ENCODE results near the gene NACC2.

The NACC2 gene

DNA sequence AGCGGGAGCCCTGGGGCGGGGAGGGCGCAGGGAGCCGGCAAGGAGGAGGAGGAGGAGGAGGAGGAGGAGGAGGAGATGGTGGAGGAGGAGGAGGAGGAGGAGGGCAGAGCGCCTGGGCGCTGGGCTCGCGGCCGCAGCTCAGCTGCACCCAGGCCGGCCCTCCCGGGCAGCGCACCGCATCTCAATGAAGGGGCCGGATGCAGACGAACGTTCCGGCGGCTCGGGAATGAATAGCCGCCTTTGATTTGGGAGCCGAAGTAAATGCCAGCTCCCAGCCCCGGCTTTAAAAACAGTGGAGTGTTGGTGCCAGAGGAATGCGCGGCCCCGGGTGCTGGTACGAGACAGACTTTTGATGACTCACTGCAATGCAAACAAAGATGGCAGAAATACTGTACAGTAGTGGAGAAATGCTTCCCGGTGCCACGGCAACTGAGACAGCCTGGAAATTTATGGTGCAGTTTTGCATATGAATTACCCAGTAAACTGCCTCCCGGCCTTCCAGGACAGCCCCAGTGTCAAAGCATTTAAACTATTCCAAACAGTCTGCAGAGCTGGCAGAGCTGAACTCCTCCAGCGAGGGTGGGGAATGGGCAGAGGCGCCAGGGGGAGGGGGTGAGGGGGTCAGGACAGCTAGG is 43.1 kb downstream of the NACC2 start (continued):
- no peak for TF ChIP-seq OVOL3 (tag by site-specific recombination; IDR thresholded peaks at IDR 0.05)
- no peak for TF ChIP-seq REPIN1 (tag by site-specific recombination; IDR thresholded peaks at IDR 0.05; ENCODE audit: low read depth)
- TF ChIP-seq ZBTB1 (tag by site-specific recombination; IDR thresholded peaks at IDR 0.05) = no peak
- TF ChIP-seq, protein P1, sequence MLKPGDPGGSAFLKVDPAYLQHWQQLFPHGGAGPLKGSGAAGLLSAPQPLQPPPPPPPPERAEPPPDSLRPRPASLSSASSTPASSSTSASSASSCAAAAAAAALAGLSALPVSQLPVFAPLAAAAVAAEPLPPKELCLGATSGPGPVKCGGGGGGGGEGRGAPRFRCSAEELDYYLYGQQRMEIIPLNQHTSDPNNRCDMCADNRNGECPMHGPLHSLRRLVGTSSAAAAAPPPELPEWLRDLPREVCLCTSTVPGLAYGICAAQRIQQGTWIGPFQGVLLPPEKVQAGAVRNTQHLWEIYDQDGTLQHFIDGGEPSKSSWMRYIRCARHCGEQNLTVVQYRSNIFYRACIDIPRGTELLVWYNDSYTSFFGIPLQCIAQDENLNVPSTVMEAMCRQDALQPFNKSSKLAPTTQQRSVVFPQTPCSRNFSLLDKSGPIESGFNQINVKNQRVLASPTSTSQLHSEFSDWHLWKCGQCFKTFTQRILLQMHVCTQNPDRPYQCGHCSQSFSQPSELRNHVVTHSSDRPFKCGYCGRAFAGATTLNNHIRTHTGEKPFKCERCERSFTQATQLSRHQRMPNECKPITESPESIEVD (tag by site-specific recombination; IDR thresholded peaks at IDR 0.05) = peak; percentile 97
- TF ChIP-seq ZNF266 (tag by site-specific recombination; IDR thresholded peaks at IDR 0.05; ENCODE audit: low read depth) = no peak
- no peak for TF ChIP-seq ZNF560 (tag by site-specific recombination; IDR thresholded peaks at IDR 0.05; ENCODE audit: borderline replicate concordance)
- TF ChIP-seq KLF1 (tag by site-specific recombination; IDR thresholded peaks at IDR 0.05) = no peak
- no peak for TF ChIP-seq ZNF311 (tag by site-specific recombination; IDR thresholded peaks at IDR 0.05; ENCODE audit: borderline replicate concordance)
- peak; percentile 96 for TF ChIP-seq ZEB2 (tag by site-specific recombination; IDR thresholded peaks at IDR 0.05)
- peak; percentile 87 for TF ChIP-seq SP7 (tag by site-specific recombination; IDR thresholded peaks at IDR 0.05)
- no peak for TF ChIP-seq ZNF23 (tag by site-specific recombination; IDR thresholded peaks at IDR 0.05; ENCODE audit: borderline replicate concordance)
- TF ChIP-seq ZNF221 (tag by site-specific recombination; IDR thresholded peaks at IDR 0.05; ENCODE audit: borderline replicate concordance) = no peak
- no peak; the same call in none of the 2 replicates for TF ChIP-seq ZNF843 (tag by site-specific recombination; IDR thresholded peaks at IDR 0.05)
- no peak for TF ChIP-seq ZNF157 (tag by site-specific recombination; IDR thresholded peaks at IDR 0.05)
- TF ChIP-seq ZNF776 (tag by site-specific recombination; IDR thresholded peaks at IDR 0.05; ENCODE audit: borderline replicate concordance) = no peak
- 0 out of 2 replicates have a peak, but pooled peaks have one; percentile 30 for TF ChIP-seq ZNF610 (tag by site-specific recombination; IDR thresholded peaks at IDR 0.05; ENCODE audit: borderline replicate concordance)
- TF ChIP-seq ZNF558 (tag by site-specific recombination; IDR thresholded peaks at IDR 0.05) = no peak
- TF ChIP-seq, protein P2, sequence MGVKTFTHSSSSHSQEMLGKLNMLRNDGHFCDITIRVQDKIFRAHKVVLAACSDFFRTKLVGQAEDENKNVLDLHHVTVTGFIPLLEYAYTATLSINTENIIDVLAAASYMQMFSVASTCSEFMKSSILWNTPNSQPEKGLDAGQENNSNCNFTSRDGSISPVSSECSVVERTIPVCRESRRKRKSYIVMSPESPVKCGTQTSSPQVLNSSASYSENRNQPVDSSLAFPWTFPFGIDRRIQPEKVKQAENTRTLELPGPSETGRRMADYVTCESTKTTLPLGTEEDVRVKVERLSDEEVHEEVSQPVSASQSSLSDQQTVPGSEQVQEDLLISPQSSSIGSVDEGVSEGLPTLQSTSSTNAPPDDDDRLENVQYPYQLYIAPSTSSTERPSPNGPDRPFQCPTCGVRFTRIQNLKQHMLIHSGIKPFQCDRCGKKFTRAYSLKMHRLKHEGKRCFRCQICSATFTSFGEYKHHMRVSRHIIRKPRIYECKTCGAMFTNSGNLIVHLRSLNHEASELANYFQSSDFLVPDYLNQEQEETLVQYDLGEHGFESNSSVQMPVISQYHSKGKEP (tag by site-specific recombination; IDR thresholded peaks at IDR 0.05) = peak; percentile 90
- TF ChIP-seq ZNF501 (tag by site-specific recombination; IDR thresholded peaks at IDR 0.05) = no peak
- no peak; the same call in 1 of the 2 replicates for TF ChIP-seq BCL11B (tag by site-specific recombination; IDR thresholded peaks at IDR 0.05; ENCODE audit: low read depth)
- TF ChIP-seq YY1 (tag by site-specific recombination; IDR thresholded peaks at IDR 0.05) = peak; percentile 68
- no peak for TF ChIP-seq ZNF133 (tag by site-specific recombination; IDR thresholded peaks at IDR 0.05)
- TF ChIP-seq ZNF624 (tag by site-specific recombination; IDR thresholded peaks at IDR 0.05) = no peak
- no peak for TF ChIP-seq ZNF670 (tag by site-specific recombination; IDR thresholded peaks at IDR 0.05; ENCODE audit: low read depth)
- TF ChIP-seq ZNF366 (tag by site-specific recombination; conservative IDR thresholded peaks at IDR 0.05) = peak; percentile 67
- peak; percentile 32 for TF ChIP-seq ZSCAN30 (tag by site-specific recombination; IDR thresholded peaks at IDR 0.05)
- TF ChIP-seq ZNF169 (tag by site-specific recombination; IDR thresholded peaks at IDR 0.05) = no peak
- TF ChIP-seq ZNF121 (tag by site-specific recombination; IDR thresholded peaks at IDR 0.05) = no peak
- TF ChIP-seq, protein P3, sequence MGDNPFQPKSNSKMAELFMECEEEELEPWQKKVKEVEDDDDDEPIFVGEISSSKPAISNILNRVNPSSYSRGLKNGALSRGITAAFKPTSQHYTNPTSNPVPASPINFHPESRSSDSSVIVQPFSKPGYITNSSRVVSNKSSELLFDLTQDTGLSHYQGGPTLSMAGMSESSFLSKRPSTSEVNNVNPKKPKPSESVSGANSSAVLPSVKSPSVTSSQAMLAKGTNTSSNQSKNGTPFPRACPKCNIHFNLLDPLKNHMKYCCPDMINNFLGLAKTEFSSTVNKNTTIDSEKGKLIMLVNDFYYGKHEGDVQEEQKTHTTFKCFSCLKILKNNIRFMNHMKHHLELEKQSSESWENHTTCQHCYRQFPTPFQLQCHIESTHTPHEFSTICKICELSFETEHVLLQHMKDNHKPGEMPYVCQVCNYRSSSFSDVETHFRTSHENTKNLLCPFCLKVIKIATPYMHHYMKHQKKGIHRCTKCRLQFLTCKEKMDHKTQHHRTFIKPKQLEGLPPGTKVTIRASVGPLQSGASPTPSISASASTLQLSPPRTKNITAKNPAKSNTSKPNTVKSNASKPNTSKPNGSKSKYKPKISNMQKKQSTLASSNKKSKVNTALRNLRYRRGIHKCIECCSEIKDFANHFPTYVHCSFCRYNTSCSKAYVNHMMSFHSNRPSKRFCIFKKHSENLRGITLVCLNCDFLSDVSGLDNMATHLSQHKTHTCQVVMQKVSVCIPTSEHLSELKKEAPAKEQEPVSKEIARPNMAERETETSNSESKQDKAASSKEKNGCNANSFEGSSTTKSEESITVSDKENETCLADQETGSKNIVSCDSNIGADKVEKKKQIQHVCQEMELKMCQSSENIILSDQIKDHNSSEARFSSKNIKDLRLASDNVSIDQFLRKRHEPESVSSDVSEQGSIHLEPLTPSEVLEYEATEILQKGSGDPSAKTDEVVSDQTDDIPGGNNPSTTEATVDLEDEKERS (tag by site-specific recombination; IDR thresholded peaks at IDR 0.05) = no peak

Data from HEK293 (cell line).